ENCODE results near the gene MOCS1.

- TF ChIP-seq ZNF274 (IDR thresholded peaks at IDR 0.05; ENCODE audit: low read length) (no peak), ZNF274 (tag by site-specific recombination; IDR thresholded peaks at IDR 0.05; ENCODE audit: borderline replicate concordance) (no peak), ZBTB6 (tag by site-specific recombination; IDR thresholded peaks at IDR 0.05) (no peak), CTCF (tag by site-specific recombination; IDR thresholded peaks at IDR 0.05) (no peak), YY1 (tag by site-specific recombination; IDR thresholded peaks at IDR 0.05) (no peak), ZNF416 (tag by site-specific recombination; IDR thresholded peaks at IDR 0.05) (no peak), MYNN (tag by site-specific recombination; IDR thresholded peaks at IDR 0.05; ENCODE audit: borderline replicate concordance) (no peak), ZBTB8A (tag by site-specific recombination; IDR thresholded peaks at IDR 0.05) (no peak)
- TF ChIP-seq, protein P1, sequence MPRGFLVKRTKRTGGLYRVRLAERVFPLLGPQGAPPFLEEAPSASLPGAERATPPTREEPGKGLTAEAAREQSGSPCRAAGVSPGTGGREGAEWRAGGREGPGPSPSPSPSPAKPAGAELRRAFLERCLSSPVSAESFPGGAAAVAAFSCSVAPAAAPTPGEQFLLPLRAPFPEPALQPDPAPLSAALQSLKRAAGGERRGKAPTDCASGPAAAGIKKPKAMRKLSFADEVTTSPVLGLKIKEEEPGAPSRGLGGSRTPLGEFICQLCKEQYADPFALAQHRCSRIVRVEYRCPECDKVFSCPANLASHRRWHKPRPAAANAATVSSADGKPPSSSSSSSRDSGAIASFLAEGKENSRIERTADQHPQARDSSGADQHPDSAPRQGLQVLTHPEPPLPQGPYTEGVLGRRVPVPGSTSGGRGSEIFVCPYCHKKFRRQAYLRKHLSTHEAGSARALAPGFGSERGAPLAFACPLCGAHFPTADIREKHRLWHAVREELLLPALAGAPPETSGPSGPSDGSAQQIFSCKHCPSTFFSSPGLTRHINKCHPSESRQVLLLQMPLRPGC (tag by site-specific recombination; IDR thresholded peaks at IDR 0.05): no peak
- TF ChIP-seq, protein P2, sequence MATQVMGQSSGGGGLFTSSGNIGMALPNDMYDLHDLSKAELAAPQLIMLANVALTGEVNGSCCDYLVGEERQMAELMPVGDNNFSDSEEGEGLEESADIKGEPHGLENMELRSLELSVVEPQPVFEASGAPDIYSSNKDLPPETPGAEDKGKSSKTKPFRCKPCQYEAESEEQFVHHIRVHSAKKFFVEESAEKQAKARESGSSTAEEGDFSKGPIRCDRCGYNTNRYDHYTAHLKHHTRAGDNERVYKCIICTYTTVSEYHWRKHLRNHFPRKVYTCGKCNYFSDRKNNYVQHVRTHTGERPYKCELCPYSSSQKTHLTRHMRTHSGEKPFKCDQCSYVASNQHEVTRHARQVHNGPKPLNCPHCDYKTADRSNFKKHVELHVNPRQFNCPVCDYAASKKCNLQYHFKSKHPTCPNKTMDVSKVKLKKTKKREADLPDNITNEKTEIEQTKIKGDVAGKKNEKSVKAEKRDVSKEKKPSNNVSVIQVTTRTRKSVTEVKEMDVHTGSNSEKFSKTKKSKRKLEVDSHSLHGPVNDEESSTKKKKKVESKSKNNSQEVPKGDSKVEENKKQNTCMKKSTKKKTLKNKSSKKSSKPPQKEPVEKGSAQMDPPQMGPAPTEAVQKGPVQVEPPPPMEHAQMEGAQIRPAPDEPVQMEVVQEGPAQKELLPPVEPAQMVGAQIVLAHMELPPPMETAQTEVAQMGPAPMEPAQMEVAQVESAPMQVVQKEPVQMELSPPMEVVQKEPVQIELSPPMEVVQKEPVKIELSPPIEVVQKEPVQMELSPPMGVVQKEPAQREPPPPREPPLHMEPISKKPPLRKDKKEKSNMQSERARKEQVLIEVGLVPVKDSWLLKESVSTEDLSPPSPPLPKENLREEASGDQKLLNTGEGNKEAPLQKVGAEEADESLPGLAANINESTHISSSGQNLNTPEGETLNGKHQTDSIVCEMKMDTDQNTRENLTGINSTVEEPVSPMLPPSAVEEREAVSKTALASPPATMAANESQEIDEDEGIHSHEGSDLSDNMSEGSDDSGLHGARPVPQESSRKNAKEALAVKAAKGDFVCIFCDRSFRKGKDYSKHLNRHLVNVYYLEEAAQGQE (tag by site-specific recombination; IDR thresholded peaks at IDR 0.05): no peak
These were observed 10.0 kb downstream of the MOCS1 start for GRCh38 chr6:39924283-39924682.
